Heart left ventricle (tissue), 16 donors: ENCODE measurements around the gene KCNK1. TPM values are rescaled to one million over a fixed set of nuclear protein-coding genes. Genes with fewer than 3 reads are reported as not detected.
"Not testable (repeated sequence)": the region's sequence is repeated elsewhere in the genome, so short reads cannot be mapped to it uniquely, and the experiment has no call there.

Source experiments
- ATAC-seq, 4 donors: fragments of 200-7000 bp; cut with Tn5 transposase; one replicate each; pipeline ENCODE4 v1.9.1; 2020 to 2022; ENCODE audit warnings: moderate library complexity in 4 of 4, mild to moderate bottlenecking in 3 of 4, moderate number of reproducible peaks in 1 of 4
- DNase-seq, 5 donors: peaks; one replicate each; pipeline ENCODE4 v3.0.0-alpha.2; 2020
- H3K27ac ChIP-seq, 12 donors: fragments of 200-600 bp; sonication (generic) in 4 of 12; one replicate each; pipeline versions ENCODE4 v1.5.0 to v1.8.0; 2016 to 2022; ENCODE audit warnings: mild to moderate bottlenecking in 2 of 12
- H3K27me3 ChIP-seq, 9 donors: fragments of 200-600 bp; sonication (generic) in 2 of 9; one replicate each; pipeline versions ENCODE4 v1.5.1 to v1.8.0; 2016 to 2022; ENCODE audit warnings: mild to moderate bottlenecking in 3 of 9
- H3K36me3 ChIP-seq, 9 donors: fragments of 200-600 bp; sonication (generic) in 2 of 9; one replicate each; pipeline versions ENCODE4 v1.5.0 to v1.8.0; 2018 to 2022; ENCODE audit warnings: mild to moderate bottlenecking in 2 of 9
- H3K4me1 ChIP-seq, 12 donors: fragments of 200-600 bp; sonication (generic) in 4 of 12; one replicate each; pipeline versions ENCODE4 v1.5.0 to v1.8.0; 2016 to 2022; ENCODE audit warnings: mild to moderate bottlenecking in 3 of 12
- H3K4me3 ChIP-seq, 12 donors: fragments of 200-600 bp; sonication (generic) in 4 of 12; one replicate each; pipeline versions ENCODE4 v1.5.0 to v1.8.0; 2017 to 2022; ENCODE audit warnings: mild to moderate bottlenecking in 9 of 12, moderate library complexity in 4 of 12
- H3K9me3 ChIP-seq, 12 donors: fragments of 200-600 bp; sonication (generic) in 4 of 12; one replicate each; pipeline versions ENCODE4 v1.5.0 to v1.8.0; 2016 to 2022; ENCODE audit warnings: mild to moderate bottlenecking in 1 of 12
- POLR2A ChIP-seq, 2 donors: fragments of 450-650 bp; IDR thresholded peaks; one replicate each; pipeline ENCODE4 v1.6.1; 2017; ENCODE audit warnings: antibody characterized with exemption in 2 of 2, mild to moderate bottlenecking in 2 of 2, moderate library complexity in 2 of 2
- WGBS, 4 donors: extraction: QIAGEN DNeasy Blood & Tissue Kit in 2 of 4; methylation state at CpG; one replicate each; pipeline versions ENCODE4 v1.1.5 to v1.1.7; 2013 to 2018; 5-methylcytosine and 5-hydroxymethylcytosine counted together
- intact Hi-C, 10 donors: fragments of 100-400 bp; cut with DNase I; formaldehyde crosslinking; loops; one replicate each; pipeline versions ENCODE4 v1.11.1 to v1.14.2; 2022
- polyA plus RNA-seq, 2 donors: library from polyadenylated mRNA; stranded (reverse); fragments of 200-250 nt; gene quantifications; one replicate each; pipeline ENCODE4 v1.2.3, GENCODE V29; 2013
- total RNA-seq, 9 donors: library from RNA; depleted of rRNA in 2 of 9; stranded (reverse); fragments of >200 nt in 2 of 9; fragmentation: NEBNext Ultra II Directional in 3 of 9; extraction: Animal tissue kit (Norgen Biotek cat#: 25700) in 3 of 9; gene quantifications; one replicate each; pipeline versions ENCODE4 v1.1.0 to v1.2.4, GENCODE V29; 2016 to 2023
- TF ChIP-seq, protein P1 (sequence below), 12 donors: fragments of 200-600 bp; sonication (generic) in 4 of 12; IDR thresholded peaks; one replicate each; pipeline versions ENCODE4 v1.5.0 to v1.8.0; 2018 to 2022; ENCODE audit warnings: antibody characterized with exemption in 12 of 12, mild to moderate bottlenecking in 5 of 12
- donor health status: ischemic (EF 13 %, LVEDD 7.1; RV severe dilation, severe dysfunction).
- donor health status: healthy with polysubstance abuse.
- donor health status: DM: no; HTN: yes; CAD: no.
- donor health status: DM: no; HTN: no; CAD: no.
- donor health status: ischemic (EF 25% LVEDD 6.9; RV normal size, moderate dysfunction).
- donor health status: ischemic (EF 25% LVEDD 5.7; RV mildly dilated, moderate dysfunction).
- donor health status: healthy.
- donor health status: DM: yes; HTN: yes; CAD: no.
- donor health status: ischemic (EF 35%, LVEDD 5.7; RV mildly dilated, moderate dysfunction).
- donor health status: nonischemic (EF 11% LVEDD 7.7; RV severe dilation, severe dysfunction).
- donor health status: DM: yes; HTN: yes; CAD: no.
- donor health status: PGD.
- donor health status: ischemic (EF 29% LVEDD 5.4; RV normal size, mild dysfunction).
- donor health status: nonischemic (EF 23%, LVEDD 6.1; RV moderate dilation, normal function).

KCNK1 gene
- total and polyA plus RNA-seq, 11 donors: 5.9 to 28.3 (median 10.5) TPM

DNA sequence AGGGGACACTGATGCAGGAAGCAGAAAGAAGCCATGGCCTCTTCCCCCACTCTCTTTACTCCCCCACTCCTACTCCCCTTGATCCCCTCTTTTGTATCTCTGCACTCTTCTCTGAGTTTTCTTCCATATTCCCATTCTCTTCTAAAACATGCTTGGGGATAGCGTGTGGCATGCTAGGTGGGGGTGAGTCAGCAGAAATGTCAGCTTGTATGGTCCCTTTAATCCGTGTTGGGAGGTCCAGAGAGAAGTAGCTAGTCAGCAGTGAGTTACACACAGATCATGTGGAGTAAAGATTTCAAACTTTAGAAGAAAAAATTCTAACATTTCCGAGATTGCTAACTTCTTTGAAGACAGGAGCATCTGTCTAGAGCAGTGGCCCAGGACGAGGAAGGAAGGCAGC is 4.0 kb upstream of the KCNK1 start:
- no peaks in the 10 kb centered on the region for H3K9me3 ChIP-seq
- no peak for TF ChIP-seq POLR2A (IDR thresholded peaks at IDR 0.05)
- TF ChIP-seq, protein P1, sequence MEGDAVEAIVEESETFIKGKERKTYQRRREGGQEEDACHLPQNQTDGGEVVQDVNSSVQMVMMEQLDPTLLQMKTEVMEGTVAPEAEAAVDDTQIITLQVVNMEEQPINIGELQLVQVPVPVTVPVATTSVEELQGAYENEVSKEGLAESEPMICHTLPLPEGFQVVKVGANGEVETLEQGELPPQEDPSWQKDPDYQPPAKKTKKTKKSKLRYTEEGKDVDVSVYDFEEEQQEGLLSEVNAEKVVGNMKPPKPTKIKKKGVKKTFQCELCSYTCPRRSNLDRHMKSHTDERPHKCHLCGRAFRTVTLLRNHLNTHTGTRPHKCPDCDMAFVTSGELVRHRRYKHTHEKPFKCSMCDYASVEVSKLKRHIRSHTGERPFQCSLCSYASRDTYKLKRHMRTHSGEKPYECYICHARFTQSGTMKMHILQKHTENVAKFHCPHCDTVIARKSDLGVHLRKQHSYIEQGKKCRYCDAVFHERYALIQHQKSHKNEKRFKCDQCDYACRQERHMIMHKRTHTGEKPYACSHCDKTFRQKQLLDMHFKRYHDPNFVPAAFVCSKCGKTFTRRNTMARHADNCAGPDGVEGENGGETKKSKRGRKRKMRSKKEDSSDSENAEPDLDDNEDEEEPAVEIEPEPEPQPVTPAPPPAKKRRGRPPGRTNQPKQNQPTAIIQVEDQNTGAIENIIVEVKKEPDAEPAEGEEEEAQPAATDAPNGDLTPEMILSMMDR (IDR thresholded peaks at IDR 0.05): no peak
- intact Hi-C loops: loop anchor here in 2 of 10 donors (5.0 to 10.0 kb wide), 3 partner anchors 117 to 182 kb away; no protein-coding TSS in a partner anchor
- peaks cover 0 to 29% (median 4%) of the 10 kb centered on the region in 9 donors for H3K27me3 ChIP-seq
- ATAC-seq (no peak), DNase-seq (no peak)
- 68 to 79% (median 76%) methylated on average over 4 of the region's 4 CpGs for WGBS, 4 donors
- no peak overlapping the region for H3K27ac ChIP-seq
- no peak overlapping the region for H3K4me3 ChIP-seq
- H3K36me3 ChIP-seq: no peaks in the 10 kb centered on the region
- peaks cover 0 to 10% (median 0%) of the 10 kb centered on the region in 12 donors for H3K4me1 ChIP-seq

DNA sequence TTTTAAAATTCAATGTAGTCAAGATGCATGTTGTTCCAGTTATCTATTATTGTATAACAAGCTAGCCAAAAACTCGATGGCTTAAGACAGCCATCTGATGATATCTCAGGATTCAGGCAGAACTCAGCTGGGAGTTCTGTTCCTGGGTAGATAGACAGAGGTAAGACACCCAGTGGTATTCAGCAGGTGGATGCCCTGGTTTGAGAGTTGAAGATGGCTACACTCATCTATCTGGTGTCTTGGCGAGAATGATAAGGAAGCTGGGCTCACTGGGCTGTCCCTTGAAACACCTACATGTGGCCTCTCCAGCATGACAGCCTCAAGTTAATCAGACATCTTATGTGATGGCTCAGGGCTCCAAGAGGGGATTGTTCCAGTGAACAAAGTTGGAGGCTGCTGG is 3.3 kb upstream of the KCNK1 start:
- peaks cover 0 to 35% (median 4%) of the 10 kb centered on the region in 9 donors for H3K27me3 ChIP-seq
- DNase-seq (no peak), ATAC-seq (no peak)
- H3K9me3 ChIP-seq: no peaks in the 10 kb centered on the region
- H3K27ac ChIP-seq: no peak overlapping the region
- H3K36me3 ChIP-seq: no peaks in the 10 kb centered on the region
- WGBS, 4 donors: 80 to 92% (median 87%) methylated on average over 2 of the region's 2 CpGs
- H3K4me1 ChIP-seq: peaks cover 0 to 15% (median 0%) of the 10 kb centered on the region in 12 donors
- TF ChIP-seq POLR2A (IDR thresholded peaks at IDR 0.05): no peak
- TF ChIP-seq, protein P1 (IDR thresholded peaks at IDR 0.05): no peak
- intact Hi-C loops: loop anchor here in 2 of 10 donors (5.0 to 10.0 kb wide), 3 partner anchors 117 to 182 kb away; no protein-coding TSS in a partner anchor
- no peak overlapping the region for H3K4me3 ChIP-seq

DNA sequence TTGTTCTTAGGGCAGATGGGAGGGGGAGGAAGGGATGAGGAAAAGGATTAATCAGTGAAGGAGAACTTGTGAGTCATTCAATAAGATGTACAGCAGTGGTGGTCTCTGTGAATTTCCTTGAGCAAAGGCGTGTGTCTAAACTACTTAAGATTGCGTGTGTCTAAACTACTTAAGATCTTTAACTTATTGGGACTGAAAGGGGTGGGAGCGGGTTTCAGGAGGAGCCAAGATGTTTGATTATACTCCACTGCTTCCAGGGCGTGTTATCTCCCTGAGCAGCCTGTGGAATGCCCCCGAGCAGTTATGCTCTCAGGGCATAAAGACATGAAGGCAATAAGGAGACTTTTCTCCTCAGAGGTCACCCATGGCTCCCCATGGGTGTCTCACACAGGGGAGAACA is 2.5 kb upstream of the KCNK1 start:
- not testable (repeated sequence) for H3K27ac ChIP-seq, ATAC-seq, H3K9me3 ChIP-seq, H3K4me3 ChIP-seq, H3K36me3 ChIP-seq, DNase-seq
- intact Hi-C loops: loop anchor here in 2 of 10 donors (5.0 to 10.0 kb wide), 3 partner anchors 116 to 181 kb away; no protein-coding TSS in a partner anchor
- H3K4me1 ChIP-seq: peaks cover 0 to 15% (median 0%) of the 10 kb centered on the region in 12 donors
- peaks cover 0 to 42% (median 4%) of the 10 kb centered on the region in 9 donors for H3K27me3 ChIP-seq
- 63 to 73% (median 67%) methylated on average over 5 of the region's 5 CpGs for WGBS, 4 donors

DNA sequence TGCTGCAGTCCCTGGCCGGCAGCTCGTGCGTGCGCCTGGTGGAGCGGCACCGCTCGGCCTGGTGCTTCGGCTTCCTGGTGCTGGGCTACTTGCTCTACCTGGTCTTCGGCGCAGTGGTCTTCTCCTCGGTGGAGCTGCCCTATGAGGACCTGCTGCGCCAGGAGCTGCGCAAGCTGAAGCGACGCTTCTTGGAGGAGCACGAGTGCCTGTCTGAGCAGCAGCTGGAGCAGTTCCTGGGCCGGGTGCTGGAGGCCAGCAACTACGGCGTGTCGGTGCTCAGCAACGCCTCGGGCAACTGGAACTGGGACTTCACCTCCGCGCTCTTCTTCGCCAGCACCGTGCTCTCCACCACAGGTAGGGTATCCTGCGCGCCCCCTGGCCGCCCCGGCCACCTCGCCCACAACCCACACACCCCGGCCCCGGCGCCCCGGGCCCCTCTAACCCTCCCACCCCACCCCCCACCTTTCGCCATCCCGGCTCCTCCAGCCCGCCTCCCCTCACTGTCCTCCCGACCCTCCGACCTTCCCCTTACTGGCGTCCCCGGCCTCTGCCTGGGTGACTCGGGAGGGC is 352 bp downstream of the KCNK1 start:
- no peaks in the 10 kb centered on the region for H3K36me3 ChIP-seq
- peak overlapping the region; percentile 46 to 78 (median 63) for H3K4me3 ChIP-seq
- H3K27ac ChIP-seq: peak overlapping the region in 7 of 12 donors; percentile 20 to 67 (median 39)
- H3K27me3 ChIP-seq: peaks cover 0 to 48% (median 4%) of the 10 kb centered on the region in 9 donors
- H3K4me1 ChIP-seq: peaks cover 0 to 15% (median 0%) of the 10 kb centered on the region in 12 donors
- intact Hi-C loops: loop anchor here in 3 of 10 donors (2.0 to 10.0 kb wide), 4 partner anchors 51 to 178 kb away; no protein-coding TSS in a partner anchor
- TF ChIP-seq, protein P1 (IDR thresholded peaks at IDR 0.05): no peak
- no peak for TF ChIP-seq POLR2A (IDR thresholded peaks at IDR 0.05)
- peak in 4 of 5 donors; percentile 22 to 61 (median 45) for DNase-seq
- 2 to 4% (median 2%) methylated on average over 10 to 43 of the region's 43 CpGs for WGBS, 4 donors
- H3K9me3 ChIP-seq: no peaks in the 10 kb centered on the region
- peak; percentile 38 to 55 (median 42) for ATAC-seq
